Nephron (organoid): ENCODE results near the gene EFNA2.

Source experiments
- H3K27ac Mint-ChIP-seq, 3 experiments: 2 replicates each; pipeline ENCODE4 v1.8.0; 2020; ENCODE audit warnings: mixed read lengths in 3 of 3, mild to moderate bottlenecking in 2 of 3, moderate library complexity in 1 of 3
- H3K27me3 Mint-ChIP-seq: 2 replicates; pipeline ENCODE4 v1.8.0; 2021; ENCODE audit warnings: low read depth, mild to moderate bottlenecking, moderate library complexity, mixed read lengths
- H3K36me3 Mint-ChIP-seq: 2 replicates; pipeline ENCODE4 v1.8.0; 2020; ENCODE audit warnings: low read depth, mixed read lengths
- H3K4me1 Mint-ChIP-seq: 2 replicates; pipeline ENCODE4 v1.8.0; 2020; ENCODE audit warnings: mixed read lengths
- H3K4me3 Mint-ChIP-seq, 3 experiments: 2 replicates each; pipeline ENCODE4 v1.8.0; 2020; ENCODE audit warnings: mild to moderate bottlenecking in 3 of 3, mixed read lengths in 3 of 3, moderate library complexity in 2 of 3
- H3K9me3 Mint-ChIP-seq: 2 replicates; pipeline ENCODE4 v1.8.0; 2020; ENCODE audit warnings: mixed read lengths
- CTCF ChIP-seq, 3 experiments: fragments of 200-600 bp; sonication (generic); IDR thresholded peaks; one replicate each; pipeline ENCODE4 v1.5.0; 2021; ENCODE audit warnings: antibody characterized with exemption in 3 of 3; ENCODE audit not compliant: unreplicated experiment in 3 of 3

EFNA2 gene

GRCh38 chr19:1255186-1256161 lies 30.2 kb upstream of the EFNA2 start:
- Mint-ChIP-seq H3K27ac (no peak overlapping the region), H3K9me3 (no peaks in the 10 kb centered on the region), H3K4me1 (peaks cover 10% of the 10 kb centered on the region), H3K36me3 (peaks cover 30% of the 10 kb centered on the region), H3K27me3 (no peaks in the 10 kb centered on the region), H3K4me3 (peak overlapping the region; percentile 38 to 52 (median 38))
- TF ChIP-seq CTCF (IDR thresholded peaks at IDR 0.05; ENCODE audit: unreplicated experiment in 3 of 3), result no peak

DNA sequence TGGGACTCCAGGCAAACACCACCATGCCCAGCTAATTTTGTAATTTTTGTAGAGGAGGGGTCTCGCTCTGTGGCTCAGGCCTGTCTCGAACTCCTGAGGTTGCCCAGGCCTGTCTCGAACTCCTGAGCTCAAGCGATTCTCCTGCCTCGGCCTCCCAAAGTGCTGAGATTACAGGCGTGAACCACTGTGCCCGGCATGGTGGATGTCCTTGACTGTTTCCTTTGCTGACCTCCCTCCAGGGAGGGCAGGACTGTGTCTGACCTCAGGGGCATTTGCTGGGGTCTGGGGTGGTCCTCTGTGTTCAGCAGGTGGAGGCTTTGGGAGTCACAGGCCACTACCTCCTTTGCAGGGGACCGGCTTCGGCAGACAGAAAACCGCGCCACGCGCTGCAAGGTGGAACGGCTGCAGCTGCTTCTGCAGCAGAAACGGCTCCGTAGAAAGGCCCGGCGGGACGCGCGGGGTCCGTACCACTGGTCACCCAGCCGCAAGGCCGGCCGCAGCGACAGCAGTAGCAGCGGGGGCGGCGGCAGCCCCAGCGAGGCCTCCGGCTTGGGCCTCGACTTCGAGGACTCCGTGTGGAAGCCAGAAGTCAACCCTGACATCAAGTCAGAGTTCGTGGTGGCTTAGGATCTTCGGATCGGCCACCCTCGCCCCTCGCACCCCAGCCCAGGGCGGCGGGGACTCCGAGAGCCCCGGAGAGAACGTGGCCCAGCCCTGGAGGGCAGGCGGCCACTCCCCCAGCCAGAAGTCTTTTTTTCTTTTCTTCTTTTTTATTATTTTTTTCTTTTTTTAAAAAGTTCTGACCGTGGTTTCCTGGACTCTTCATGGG lies 28.8 kb upstream of the EFNA2 start:
- H3K4me1 Mint-ChIP-seq, result peaks cover 19% of the 10 kb centered on the region
- H3K27me3 Mint-ChIP-seq, result peaks cover 5% of the 10 kb centered on the region
- peak overlapping the region in 2 of 3 experiments; percentile 7 to 28 for H3K4me3 Mint-ChIP-seq
- H3K27ac Mint-ChIP-seq, result peak overlapping the region in 2 of 3 experiments; percentile 40 to 73
- H3K9me3 Mint-ChIP-seq, result no peaks in the 10 kb centered on the region
- H3K36me3 Mint-ChIP-seq, result peaks cover 23% of the 10 kb centered on the region
- no peak for TF ChIP-seq CTCF (IDR thresholded peaks at IDR 0.05; ENCODE audit: unreplicated experiment in 3 of 3)

- TF ChIP-seq CTCF (IDR thresholded peaks at IDR 0.05; ENCODE audit: unreplicated experiment in 3 of 3), result no peak
- H3K9me3 Mint-ChIP-seq, result no peaks in the 10 kb centered on the region
- H3K27me3 Mint-ChIP-seq, result peaks cover 6% of the 10 kb centered on the region
- peaks cover 23% of the 10 kb centered on the region for H3K36me3 Mint-ChIP-seq
- peaks cover 23% of the 10 kb centered on the region for H3K4me1 Mint-ChIP-seq
- peak overlapping the region in 2 of 3 experiments; percentile 7 to 31 for H3K4me3 Mint-ChIP-seq
- H3K27ac Mint-ChIP-seq, result peak overlapping the region; percentile 40 to 73 (median 54)
Measured at GRCh38 chr19:1257475-1258162, 28.1 kb upstream of the EFNA2 start.

- peaks cover 28% of the 10 kb centered on the region for H3K4me1 Mint-ChIP-seq
- H3K4me3 Mint-ChIP-seq, result peak overlapping the region in 2 of 3 experiments; percentile 7 to 31
- H3K9me3 Mint-ChIP-seq, result no peaks in the 10 kb centered on the region
- peaks cover 23% of the 10 kb centered on the region for H3K36me3 Mint-ChIP-seq
- peak overlapping the region; percentile 40 to 73 (median 54) for H3K27ac Mint-ChIP-seq
- TF ChIP-seq CTCF (IDR thresholded peaks at IDR 0.05; ENCODE audit: unreplicated experiment in 3 of 3), result no peak
- peaks cover 6% of the 10 kb centered on the region for H3K27me3 Mint-ChIP-seq
Measured at GRCh38 chr19:1258163-1258492, 27.5 kb upstream of the EFNA2 start.

GRCh38 chr19:1258707-1259205 lies 26.9 kb upstream of the EFNA2 start:
- H3K36me3 Mint-ChIP-seq, result peaks cover 23% of the 10 kb centered on the region
- peak overlapping the region; percentile 29 to 73 (median 54) for H3K27ac Mint-ChIP-seq
- H3K27me3 Mint-ChIP-seq, result peaks cover 6% of the 10 kb centered on the region
- H3K4me3 Mint-ChIP-seq, result peak overlapping the region in 1 of 3 experiments; percentile 34
- H3K4me1 Mint-ChIP-seq, result peaks cover 32% of the 10 kb centered on the region
- TF ChIP-seq CTCF (IDR thresholded peaks at IDR 0.05; ENCODE audit: unreplicated experiment in 3 of 3), result no peak
- no peaks in the 10 kb centered on the region for H3K9me3 Mint-ChIP-seq
